GM23338 (cell line): Measurements from ENCODE around the gene USH2A.

Experiments
- CREB1 ChIP-seq: fragments of 250-450 bp; sonication (Bioruptor Pico); IDR thresholded peaks from 2 replicates; pipeline ENCODE4 v1.5.0; 2020; ENCODE audit warnings: low read depth, mild to moderate bottlenecking, moderate library complexity
- CTCF ChIP-seq, 2 experiments: fragments of 200-600 bp in 1 of 2; sonication (generic) in 1 of 2; conservative IDR thresholded peaks; 2 replicates each; pipeline versions ENCODE4 v1.5.1 to v1.6.1; 2016 to 2017; ENCODE audit warnings: antibody characterized with exemption in 2 of 2, low read depth in 2 of 2, mild to moderate bottlenecking in 2 of 2, moderate library complexity in 1 of 2
- ETS1 ChIP-seq: IDR thresholded peaks from 2 replicates; pipeline ENCODE4 v1.6.1; 2016; ENCODE audit warnings: antibody characterized with exemption
- EZH2 ChIP-seq: fragments of 200-600 bp; sonication (generic); IDR thresholded peaks from one replicate; pipeline ENCODE4 v1.8.0; 2017; ENCODE audit warnings: antibody characterized with exemption, mild to moderate bottlenecking, low read depth; ENCODE audit not compliant: unreplicated experiment
- EZH2phosphoT487 ChIP-seq: fragments of 200-600 bp; sonication (generic); IDR thresholded peaks from one replicate; pipeline ENCODE4 v1.8.1; 2018; ENCODE audit warnings: antibody characterized with exemption; ENCODE audit not compliant: unreplicated experiment
- JUNB ChIP-seq: IDR thresholded peaks from one replicate; pipeline ENCODE4 v1.6.1; 2016; ENCODE audit warnings: antibody characterized with exemption; ENCODE audit not compliant: unreplicated experiment
- NANOG ChIP-seq: IDR thresholded peaks from 2 replicates; pipeline ENCODE4 v1.6.1; 2016; ENCODE audit warnings: antibody characterized with exemption, borderline replicate concordance
- POLR2AphosphoS5 ChIP-seq: IDR thresholded peaks from 2 replicates; pipeline ENCODE4 v1.6.1; 2016; ENCODE audit warnings: antibody characterized with exemption, low read depth
- REST ChIP-seq: IDR thresholded peaks from one replicate; pipeline ENCODE4 v1.6.1; 2018; ENCODE audit warnings: antibody characterized with exemption; ENCODE audit not compliant: unreplicated experiment
- STAT1 ChIP-seq: IDR thresholded peaks from one replicate; pipeline ENCODE4 v1.6.1; 2016; ENCODE audit warnings: antibody characterized with exemption; ENCODE audit not compliant: unreplicated experiment
- ZNF114 ChIP-seq: fragments of 250-450 bp; sonication (Bioruptor Pico); IDR thresholded peaks from 2 replicates; pipeline ENCODE4 v1.5.0; 2020; ENCODE audit warnings: mild to moderate bottlenecking, moderate library complexity
- ZNF331 ChIP-seq: fragments of 250-450 bp; sonication (Bioruptor Pico); IDR thresholded peaks from 2 replicates; pipeline ENCODE4 v1.5.0; 2020; ENCODE audit warnings: low read depth, mild to moderate bottlenecking, moderate library complexity
- ZNF462 ChIP-seq: fragments of 250-450 bp; sonication (Bioruptor Pico); IDR thresholded peaks from 2 replicates; pipeline ENCODE4 v1.5.0; 2020; ENCODE audit warnings: mild to moderate bottlenecking, moderate library complexity

GRCh38 chr1:215819114-215819513, 604.1 kb downstream of the USH2A start:
- TF ChIP-seq EZH2 (no peak), CTCF (conservative IDR thresholded peaks at IDR 0.05; ENCODE audit: low read depth in 2 of 2) (no peak), POLR2AphosphoS5 (no peak), EZH2phosphoT487 (no peak), REST (no peak), STAT1 (no peak), CREB1 (CRISPR knock-in tag) (no peak), ZNF331 (CRISPR knock-in tag) (no peak), JUNB (no peak), ZNF114 (CRISPR knock-in tag) (no peak), ZNF462 (CRISPR knock-in tag) (no peak), ETS1 (no peak), NANOG (no peak)
